K562 (cell line): ENCODE measurements around the gene DCAF5. TPM values are rescaled to one million over a fixed set of nuclear protein-coding genes. Genes with fewer than 3 reads are reported as not detected.

ENCODE experiments used
- KHSRP ChIP-seq: fragments of 450-650 bp; IDR thresholded peaks from 2 replicates; pipeline ENCODE4 v1.6.1; 2017
- polyA plus RNA-seq, 8 experiments: library from polyadenylated mRNA; depleted of rRNA in 4 of 8; stranded (reverse) in 5 of 8; unstranded in 3 of 8; fragments of >200 nt; fragmentation: Nextera tagmentation in 2 of 8; fragmentation: Illumina TruSeq in 1 of 8; extraction: Ambion mirVana in 2 of 8; extraction: Trizol in 1 of 8; gene quantifications; 2 replicates each; pipeline versions ENCODE4 v1.2.1 to v1.2.3, GENCODE V29; 2011 to 2014; ENCODE audit warnings: inconsistent platforms in 1 of 8, missing spikeins in 1 of 8
- total RNA-seq, 7 experiments: library from RNA; depleted of rRNA in 6 of 7; stranded (reverse); fragments of >200 nt in 6 of 7; fragmentation: Illumina TruSeq in 2 of 7; extraction: Trizol in 2 of 7; gene quantifications; 2 replicates each; pipeline versions ENCODE4 v1.2.1 to v1.2.3, GENCODE V29; 2011 to 2021; ENCODE audit warnings: low replicate concordance in 1 of 7
- TF ChIP-seq, protein P1 (sequence below), 2 experiments: fragments of 450-650 bp; formaldehyde crosslinking in 1 of 2; IDR thresholded peaks; 2 replicates each; pipeline versions ENCODE4 v1.4.0 to v1.6.1; 2014 to 2020; ENCODE audit warnings: mild to moderate bottlenecking in 2 of 2, borderline replicate concordance in 1 of 2, low read depth in 1 of 2

The DCAF5 gene
- total and polyA plus RNA-seq, 9 of the 15 experiments (the other 6 are each of a cell fraction or from before 2014, with no cell fraction given): 5.6 to 24.1 (median 12.7) TPM

DNA sequence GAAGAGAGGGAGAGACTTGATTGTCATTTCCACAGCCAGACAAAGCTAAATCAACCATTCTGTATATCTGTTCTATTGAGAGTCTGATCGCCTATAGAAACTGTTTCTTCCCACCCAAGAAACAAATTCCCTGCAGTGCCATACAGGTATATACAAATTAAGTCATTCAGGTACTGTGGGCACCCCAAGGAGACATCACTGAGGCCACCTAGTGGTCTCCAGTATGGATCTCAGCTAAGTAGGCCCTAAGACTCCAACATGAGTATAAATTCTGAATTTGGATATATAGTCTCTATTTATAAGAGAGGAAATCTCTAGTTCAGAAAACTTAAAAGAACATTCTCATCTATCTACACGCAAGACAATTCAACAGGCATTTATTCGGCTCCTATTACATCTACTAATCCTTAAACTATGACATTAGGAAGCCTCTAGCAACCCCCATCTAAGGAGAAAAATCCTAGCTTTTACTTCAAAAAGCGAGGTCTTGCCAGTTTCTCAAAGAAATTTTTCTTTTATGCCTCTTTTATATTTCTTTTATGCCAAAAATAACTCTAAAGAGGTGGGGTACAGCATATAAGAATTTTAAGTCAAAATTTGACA, 62.6 kb downstream of the DCAF5 start (continued):
- TF ChIP-seq, protein P1, sequence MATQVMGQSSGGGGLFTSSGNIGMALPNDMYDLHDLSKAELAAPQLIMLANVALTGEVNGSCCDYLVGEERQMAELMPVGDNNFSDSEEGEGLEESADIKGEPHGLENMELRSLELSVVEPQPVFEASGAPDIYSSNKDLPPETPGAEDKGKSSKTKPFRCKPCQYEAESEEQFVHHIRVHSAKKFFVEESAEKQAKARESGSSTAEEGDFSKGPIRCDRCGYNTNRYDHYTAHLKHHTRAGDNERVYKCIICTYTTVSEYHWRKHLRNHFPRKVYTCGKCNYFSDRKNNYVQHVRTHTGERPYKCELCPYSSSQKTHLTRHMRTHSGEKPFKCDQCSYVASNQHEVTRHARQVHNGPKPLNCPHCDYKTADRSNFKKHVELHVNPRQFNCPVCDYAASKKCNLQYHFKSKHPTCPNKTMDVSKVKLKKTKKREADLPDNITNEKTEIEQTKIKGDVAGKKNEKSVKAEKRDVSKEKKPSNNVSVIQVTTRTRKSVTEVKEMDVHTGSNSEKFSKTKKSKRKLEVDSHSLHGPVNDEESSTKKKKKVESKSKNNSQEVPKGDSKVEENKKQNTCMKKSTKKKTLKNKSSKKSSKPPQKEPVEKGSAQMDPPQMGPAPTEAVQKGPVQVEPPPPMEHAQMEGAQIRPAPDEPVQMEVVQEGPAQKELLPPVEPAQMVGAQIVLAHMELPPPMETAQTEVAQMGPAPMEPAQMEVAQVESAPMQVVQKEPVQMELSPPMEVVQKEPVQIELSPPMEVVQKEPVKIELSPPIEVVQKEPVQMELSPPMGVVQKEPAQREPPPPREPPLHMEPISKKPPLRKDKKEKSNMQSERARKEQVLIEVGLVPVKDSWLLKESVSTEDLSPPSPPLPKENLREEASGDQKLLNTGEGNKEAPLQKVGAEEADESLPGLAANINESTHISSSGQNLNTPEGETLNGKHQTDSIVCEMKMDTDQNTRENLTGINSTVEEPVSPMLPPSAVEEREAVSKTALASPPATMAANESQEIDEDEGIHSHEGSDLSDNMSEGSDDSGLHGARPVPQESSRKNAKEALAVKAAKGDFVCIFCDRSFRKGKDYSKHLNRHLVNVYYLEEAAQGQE (IDR thresholded peaks at IDR 0.05; ENCODE audit: borderline replicate concordance): peak; percentile 25; the same call in 1 of the 2 replicates
- TF ChIP-seq, protein P1 (CRISPR knock-in tag; IDR thresholded peaks at IDR 0.05; ENCODE audit: low read depth): no peak
- no peak for TF ChIP-seq KHSRP
